ENCODE results near the gene LBP. TPM values are rescaled to one million over a fixed set of nuclear protein-coding genes. Genes with fewer than 3 reads are reported as not detected.

LBP gene
- total and polyA plus RNA-seq, 8 donors: 0.12 to 1.8 TPM; not detected in 6

GRCh38 chr20:38325905-38326304, 20.4 kb upstream of the LBP start:
- Histone ChIP-seq H3K4me3 (no peak overlapping the region), H3K27ac (no peak overlapping the region), H3K9me3 (no peaks in the 10 kb centered on the region), H3K27me3 (peaks cover 0 to 21% of the 10 kb centered on the region in 2 donors), H3K4me1 (no peaks in the 10 kb centered on the region), H3K36me3 (peaks cover 0 to 19% of the 10 kb centered on the region in 2 donors)
- intact Hi-C loops (cut with DNase I): loop anchor here in 1 of 2 donors (10.0 kb wide), 1 partner anchor 91 kb away; no protein-coding TSS in a partner anchor
- no peak for DNase-seq
- ATAC-seq: no peak
- no peak for TF ChIP-seq CTCF (IDR thresholded peaks at IDR 0.05)

- Histone ChIP-seq H3K4me1 (no peaks in the 10 kb centered on the region), H3K9me3 (no peaks in the 10 kb centered on the region), H3K36me3 (peaks cover 0 to 19% of the 10 kb centered on the region in 2 donors), H3K27ac (no peak overlapping the region), H3K27me3 (peaks cover 0 to 21% of the 10 kb centered on the region in 2 donors), H3K4me3 (no peak overlapping the region)
- no peak for ATAC-seq
- intact Hi-C loops (cut with DNase I): loop anchor here in 1 of 2 donors (10.0 kb wide), 1 partner anchor 92 kb away; no protein-coding TSS in a partner anchor
- DNase-seq: no peak
- TF ChIP-seq CTCF (IDR thresholded peaks at IDR 0.05): no peak
These were observed 20.0 kb upstream of the LBP start for GRCh38 chr20:38326309-38326708.

GRCh38 chr20:38330638-38331037, 15.6 kb upstream of the LBP start:
- H3K27me3 ChIP-seq: peaks cover 0 to 33% of the 10 kb centered on the region in 2 donors
- no peak overlapping the region for H3K4me3 ChIP-seq
- H3K4me1 ChIP-seq: no peaks in the 10 kb centered on the region
- no peak for TF ChIP-seq CTCF (IDR thresholded peaks at IDR 0.05)
- H3K9me3 ChIP-seq: no peaks in the 10 kb centered on the region
- DNase-seq: no peak
- no peak overlapping the region for H3K27ac ChIP-seq
- intact Hi-C loops (cut with DNase I): no loop called here
- no peak for ATAC-seq
- peaks cover 0 to 16% of the 10 kb centered on the region in 2 donors for H3K36me3 ChIP-seq

GRCh38 chr20:38331245-38331644, 15.0 kb upstream of the LBP start:
- intact Hi-C loops (cut with DNase I): no loop called here
- Histone ChIP-seq H3K4me3 (no peak overlapping the region), H3K36me3 (peaks cover 0 to 16% of the 10 kb centered on the region in 2 donors), H3K9me3 (no peaks in the 10 kb centered on the region), H3K4me1 (no peaks in the 10 kb centered on the region), H3K27ac (no peak overlapping the region), H3K27me3 (peaks cover 0 to 39% of the 10 kb centered on the region in 2 donors)
- ATAC-seq (no peak), DNase-seq (no peak)
- TF ChIP-seq CTCF (IDR thresholded peaks at IDR 0.05): no peak

- Histone ChIP-seq H3K36me3 (peaks cover 0 to 16% of the 10 kb centered on the region in 2 donors), H3K4me1 (no peaks in the 10 kb centered on the region), H3K27ac (no peak overlapping the region), H3K4me3 (no peak overlapping the region), H3K27me3 (peaks cover 0 to 43% of the 10 kb centered on the region in 2 donors), H3K9me3 (no peaks in the 10 kb centered on the region)
- intact Hi-C loops (cut with DNase I): no loop called here
- TF ChIP-seq CTCF (IDR thresholded peaks at IDR 0.05): no peak
- no peak for DNase-seq
- ATAC-seq: no peak
These were observed 14.5 kb upstream of the LBP start for GRCh38 chr20:38331814-38332213.

All from left lung (tissue), 10 donors.